H4 (cell line): ENCODE results near the gene PGD. TPM values are rescaled to one million over a fixed set of nuclear protein-coding genes. Genes with fewer than 3 reads are reported as not detected.

ENCODE experiments used
- total RNA-seq: library from RNA; depleted of rRNA; stranded (reverse); fragments of >200 nt; shearing (Covaris generic); gene quantifications from 2 replicates; pipeline ENCODE4 v1.2.3, GENCODE V29; 2014; rRNA removed

Gene PGD
- total RNA-seq, 1 experiment from 2014 or later, result 198 TPM

Other genes with a start within 250 kb of the PGD start
- gene KIF1B, start 188.5 kb upstream of the PGD start, total RNA-seq, result 11.4 and 13.6 TPM in 2 replicates
- gene CENPS, start 31.4 kb downstream of the PGD start, total RNA-seq, result 24.5 and 31.4 TPM in 2 replicates
- 0.41 TPM in 1 of 2 replicates, not detected in the other for gene CORT, start 51.0 kb downstream of the PGD start, total RNA-seq
- 28.8 and 36.8 TPM in 2 replicates for gene DFFA, start 73.5 kb downstream of the PGD start, total RNA-seq
- 9.3 and 14.0 TPM in 2 replicates for gene PEX14, start 75.9 kb downstream of the PGD start, total RNA-seq